HPDE6-E6E7 (cell line): Measurements from ENCODE around the gene FXYD4.
A peak's percentile ranks its signal among the peaks of the same experiment; 100 is the strongest.

ENCODE experiments used
- DNase-seq: peaks from one replicate; pipeline ENCODE4 v3.0.0; 2011; ENCODE audit warnings: missing footprints; ENCODE audit errors: extremely low spot score

Gene FXYD4

GRCh38 chr10:43396061-43396927, 24.9 kb downstream of the FXYD4 start:
- DNase-seq, result no peak

DNA sequence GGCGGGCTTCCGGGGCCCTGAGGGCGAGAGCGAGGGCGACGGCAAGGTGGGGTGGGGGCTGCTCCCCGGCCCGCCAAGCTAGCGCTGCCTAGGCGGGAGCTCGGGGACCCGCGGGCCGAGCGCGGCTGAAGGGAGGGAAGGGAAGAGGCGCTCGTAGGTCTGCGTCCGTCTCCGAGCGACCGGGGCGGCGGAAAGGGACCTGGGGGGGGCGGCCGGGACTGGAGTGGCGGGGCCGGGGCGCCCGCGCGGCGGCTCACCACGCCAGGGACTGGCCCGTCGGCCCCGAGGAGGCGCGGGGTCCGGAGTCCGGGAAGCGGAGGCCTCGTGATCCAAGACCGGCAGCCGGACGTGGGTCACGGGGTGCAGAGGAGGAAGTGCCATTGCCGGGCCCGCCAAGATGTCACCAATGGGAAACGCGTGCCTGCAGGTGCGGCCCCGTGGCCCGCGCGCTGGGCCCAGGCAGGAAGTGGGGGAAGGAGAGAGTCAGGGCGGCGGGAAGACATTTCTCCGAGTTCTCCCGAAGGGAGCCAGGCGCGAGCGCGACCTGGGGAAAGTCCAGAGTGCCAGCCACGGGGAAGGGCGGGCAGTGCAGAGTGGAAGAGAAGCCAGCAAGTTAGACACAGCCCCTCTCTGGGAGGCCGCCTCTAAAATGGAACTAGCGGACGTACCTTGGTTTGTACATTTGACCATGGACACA, 25.6 kb downstream of the FXYD4 start:
- DNase-seq, result peak; percentile 77

GRCh38 chr10:43398939-43399319, 27.5 kb downstream of the FXYD4 start:
- no peak for DNase-seq

DNA sequence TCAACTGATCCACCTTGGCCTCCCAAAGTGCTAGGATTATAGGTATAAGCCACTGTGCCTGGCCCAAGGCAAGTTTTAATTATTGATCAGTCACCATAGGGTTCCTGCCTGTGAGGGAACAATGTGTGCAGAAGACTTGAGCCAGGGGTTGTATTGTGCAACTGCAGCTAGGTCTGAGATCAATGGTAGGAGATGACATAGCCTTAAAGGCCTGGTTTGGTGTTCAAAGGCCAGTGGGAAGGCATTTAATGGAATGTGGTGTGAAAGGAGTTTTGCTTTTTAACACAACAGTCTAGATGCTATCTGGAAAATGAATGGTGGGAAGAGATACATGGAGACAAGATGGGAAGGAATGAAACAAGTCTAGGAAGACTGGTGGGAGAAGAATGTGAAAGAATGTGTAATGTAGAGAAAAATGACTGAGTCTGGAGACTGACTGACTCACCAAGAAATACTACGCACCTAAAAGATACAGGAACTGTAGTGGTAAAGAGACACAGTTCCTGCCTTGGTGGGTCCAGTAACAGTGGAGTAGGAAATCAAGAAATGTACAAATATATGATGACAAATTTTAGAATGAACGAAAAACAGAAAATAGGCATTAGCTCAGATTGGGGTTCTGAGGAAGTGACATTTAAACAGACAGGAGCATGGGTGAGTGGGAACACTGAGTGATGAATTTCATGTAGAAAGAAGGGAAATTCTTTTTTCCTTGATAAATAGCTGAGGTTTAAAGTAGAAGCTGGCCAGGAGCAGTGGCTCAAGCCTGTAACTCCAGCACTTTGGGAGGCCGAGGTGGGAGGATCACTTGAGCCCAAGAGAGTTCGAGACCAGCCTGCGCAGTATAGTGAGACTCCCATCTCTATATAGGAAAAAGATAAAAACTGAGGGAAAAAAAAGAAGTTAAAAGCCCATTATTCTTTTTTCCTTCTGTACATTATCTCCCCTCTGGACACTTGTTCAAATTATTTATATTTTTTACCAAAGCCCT, 28.2 kb downstream of the FXYD4 start:
- DNase-seq, result no peak

- DNase-seq, result no peak
These were observed 30.2 kb downstream of the FXYD4 start for GRCh38 chr10:43401627-43402026.

- DNase-seq, result no peak
These were observed 30.7 kb downstream of the FXYD4 start for GRCh38 chr10:43402176-43402575.

DNA sequence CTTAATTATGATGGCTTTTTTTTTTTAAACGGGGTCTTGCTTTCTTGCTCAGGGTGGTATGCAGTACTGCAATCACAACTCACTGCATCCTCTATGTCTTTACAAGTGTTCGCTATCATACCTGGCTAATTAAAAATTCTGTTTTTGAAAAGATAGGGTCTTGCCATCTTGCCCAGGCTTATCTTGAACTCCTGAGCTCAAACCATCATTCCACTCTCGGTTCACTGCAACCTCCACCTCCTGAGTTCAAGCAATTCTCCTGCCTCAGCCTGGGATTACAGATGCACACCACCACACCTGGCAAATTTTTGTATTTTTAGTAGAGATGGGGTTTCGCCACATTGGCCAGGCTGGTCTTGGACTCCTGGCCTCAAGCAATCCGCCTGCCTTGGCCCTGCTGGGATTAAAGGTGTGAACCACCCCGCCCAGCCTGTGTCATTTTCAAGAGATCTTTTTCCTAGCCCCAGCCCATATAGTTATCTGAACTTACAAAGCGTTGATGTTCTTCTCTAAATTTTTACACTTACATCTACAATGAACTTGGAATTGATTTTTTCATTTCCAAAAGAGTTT, 31.5 kb downstream of the FXYD4 start:
- no peak for DNase-seq

DNA sequence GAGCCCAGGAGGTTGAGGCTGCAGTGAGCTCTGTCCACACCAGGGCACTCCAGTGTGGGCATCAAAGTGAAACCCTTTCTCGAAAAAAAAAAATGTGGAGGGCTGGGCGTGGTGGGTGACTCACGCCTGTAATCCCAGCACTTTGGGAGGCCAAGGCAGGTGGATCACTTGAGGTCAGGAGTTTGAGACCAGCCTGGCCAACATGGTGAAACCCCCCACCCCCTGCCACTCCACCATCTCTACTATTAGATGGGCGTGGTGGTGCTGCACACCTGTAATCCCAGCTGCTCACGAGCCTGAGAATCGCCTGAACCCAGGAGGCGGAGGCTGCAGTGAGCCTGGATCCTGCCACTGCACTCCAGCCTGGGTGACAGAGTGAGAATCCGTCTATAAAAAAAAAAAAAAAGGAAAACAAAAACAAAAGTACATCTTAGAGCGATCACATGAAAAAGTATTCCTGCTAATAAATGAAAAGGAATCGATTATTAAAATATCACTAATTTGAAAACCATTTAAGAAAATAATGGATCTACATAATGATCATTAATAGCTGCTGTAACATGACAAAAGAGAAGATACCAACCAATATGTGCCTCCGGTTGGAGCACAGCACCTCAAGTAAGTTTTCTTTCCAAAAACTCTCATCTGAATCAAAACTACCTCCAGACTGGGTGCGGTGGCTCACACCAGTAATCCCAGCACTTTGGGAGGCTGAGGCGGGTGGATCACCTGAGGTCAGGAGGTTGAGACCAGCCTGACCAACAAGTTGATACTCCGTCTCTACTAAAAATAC, 32.7 kb downstream of the FXYD4 start:
- DNase-seq, result no peak

DNA sequence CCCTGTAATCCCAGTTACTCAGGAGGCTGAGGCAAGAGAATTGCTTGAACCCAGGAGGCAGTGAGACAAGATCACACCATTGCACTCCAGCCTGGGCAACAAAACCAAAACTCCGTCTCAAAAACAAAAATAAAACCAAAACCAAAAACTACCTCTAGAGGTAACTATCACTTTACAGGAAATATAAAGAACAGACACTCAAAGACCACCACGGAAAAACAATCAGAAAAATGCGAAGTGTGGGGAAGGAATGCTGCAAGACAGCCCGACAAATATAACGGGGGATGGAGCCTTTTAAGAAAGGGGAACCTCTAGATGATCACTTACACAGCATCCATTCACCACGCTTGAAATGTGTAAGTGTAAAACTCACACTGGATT, 33.3 kb downstream of the FXYD4 start:
- DNase-seq, result no peak

DNA sequence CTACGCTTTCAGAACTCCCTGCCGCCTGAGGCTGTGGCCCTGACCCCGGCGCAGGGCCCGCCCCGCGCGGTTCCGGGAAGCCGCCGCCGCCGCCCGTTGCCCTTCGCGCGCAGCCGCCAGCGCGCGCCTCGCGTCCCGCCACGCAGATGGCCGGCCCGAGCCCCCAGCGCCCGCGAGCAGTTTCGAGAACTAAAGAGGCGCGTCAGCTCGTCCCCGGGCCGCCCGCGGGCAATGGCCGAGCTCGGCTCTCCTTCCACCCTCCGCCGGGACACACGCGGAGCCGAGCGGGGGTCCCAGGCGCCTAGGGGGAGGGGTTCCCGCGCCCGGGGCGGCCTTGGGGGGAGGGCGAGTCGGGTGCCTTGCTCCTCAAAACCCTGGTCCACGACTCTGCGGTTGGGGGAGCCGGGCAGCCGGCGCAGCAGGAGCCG, 35.7 kb downstream of the FXYD4 start:
- no peak for DNase-seq

DNA sequence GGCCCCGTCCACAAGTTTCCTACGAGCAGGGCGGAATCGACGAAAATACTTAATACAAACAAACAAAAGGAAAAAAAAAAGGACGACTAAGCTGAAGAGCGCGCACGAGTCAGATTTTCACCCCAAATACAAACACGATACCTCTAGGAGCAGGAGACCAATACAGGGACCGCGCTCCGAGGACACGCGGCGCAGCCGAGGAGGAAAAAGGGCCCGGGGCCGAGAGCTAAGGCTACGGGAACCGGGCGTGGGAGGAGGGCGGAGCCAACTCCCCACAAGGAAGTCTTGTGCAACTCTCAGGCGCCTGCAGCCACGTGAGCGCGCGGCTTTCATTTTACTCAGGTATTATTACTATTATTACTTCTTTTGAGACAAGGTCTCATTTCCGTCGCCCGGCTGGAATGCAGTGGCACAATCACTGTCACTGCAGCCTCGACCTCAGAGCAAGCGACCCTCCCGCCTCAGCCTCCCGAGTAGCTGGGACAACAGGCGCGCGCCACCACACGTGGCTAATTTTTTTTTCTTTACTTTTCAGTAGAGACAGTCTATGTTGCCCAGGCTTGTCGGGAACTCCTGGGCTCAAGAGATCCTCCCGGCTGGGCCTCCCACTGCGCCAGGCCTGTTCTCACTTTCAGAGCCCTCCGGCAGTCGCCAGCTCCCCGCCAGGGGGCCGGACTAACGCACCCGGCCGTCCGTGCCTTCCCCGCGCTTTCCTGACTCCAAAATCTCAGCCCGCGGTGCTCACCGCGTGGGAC, 36.3 kb downstream of the FXYD4 start:
- peak; percentile 76 for DNase-seq

GRCh38 chr10:43408331-43408709, 36.9 kb downstream of the FXYD4 start:
- no peak for DNase-seq

DNA sequence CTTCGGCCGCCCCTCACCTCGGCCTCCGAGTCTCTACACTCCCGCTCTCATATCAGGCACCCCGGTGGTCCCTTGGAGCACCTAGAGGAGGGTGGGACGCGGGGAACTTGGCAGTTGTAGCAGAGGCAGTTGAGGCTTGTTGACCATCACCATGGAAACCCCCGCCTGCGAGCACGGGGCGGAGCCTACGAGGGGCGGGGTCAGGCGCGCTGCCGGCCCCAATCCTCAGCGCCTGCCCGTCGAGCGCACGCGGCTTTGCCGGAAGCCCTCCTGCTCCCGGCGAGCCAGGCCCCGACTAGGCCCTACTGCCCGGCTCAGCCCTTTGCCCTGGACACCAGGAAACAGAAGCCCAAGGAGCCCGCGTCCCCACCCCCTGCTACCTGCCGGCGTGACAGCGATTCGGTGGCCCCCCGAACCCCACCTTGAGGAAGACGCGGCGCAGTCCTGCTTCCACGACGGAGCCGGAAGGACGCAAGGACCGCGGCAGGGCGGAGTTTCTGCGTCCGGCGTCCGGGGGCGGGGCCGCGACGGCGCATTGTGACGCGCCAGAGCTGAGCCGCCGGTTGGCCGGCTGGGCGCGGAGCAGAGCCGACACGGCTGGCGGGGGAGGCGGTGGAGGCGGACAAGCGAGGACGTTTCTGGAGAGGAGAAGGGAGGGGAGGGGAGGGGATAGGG, 37.4 kb downstream of the FXYD4 start, which contains the start of gene HNRNPF:
Gene HNRNPF, minus strand, starts transcription at position 477 of the 675 bp plus-strand sequence. CDS start 21,302 bp downstream, outside the sequence.
- DNase-seq, result peak; percentile 84

GRCh38 chr10:43409385-43410109, 38.1 kb downstream of the FXYD4 start:
- no peak for DNase-seq

DNA sequence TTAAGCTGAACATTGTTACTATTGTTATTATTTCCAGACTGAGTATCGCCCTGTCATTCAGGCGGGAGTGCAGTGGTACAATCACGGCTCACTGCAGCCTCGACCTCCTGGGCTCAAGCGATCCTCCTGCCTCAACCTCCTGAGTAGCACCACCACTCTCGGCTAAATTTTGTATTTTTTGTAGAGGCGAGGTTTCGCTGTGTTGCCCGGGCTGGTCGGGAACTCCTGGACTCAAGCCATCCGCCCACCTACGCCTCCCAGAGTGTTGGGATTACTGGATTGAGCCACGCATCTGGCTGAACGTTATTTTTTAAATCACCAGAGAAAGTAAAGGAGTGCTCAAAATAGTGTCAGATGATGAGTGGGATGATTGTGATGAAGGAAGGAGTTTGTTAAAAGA, 38.9 kb downstream of the FXYD4 start:
- no peak for DNase-seq

DNA sequence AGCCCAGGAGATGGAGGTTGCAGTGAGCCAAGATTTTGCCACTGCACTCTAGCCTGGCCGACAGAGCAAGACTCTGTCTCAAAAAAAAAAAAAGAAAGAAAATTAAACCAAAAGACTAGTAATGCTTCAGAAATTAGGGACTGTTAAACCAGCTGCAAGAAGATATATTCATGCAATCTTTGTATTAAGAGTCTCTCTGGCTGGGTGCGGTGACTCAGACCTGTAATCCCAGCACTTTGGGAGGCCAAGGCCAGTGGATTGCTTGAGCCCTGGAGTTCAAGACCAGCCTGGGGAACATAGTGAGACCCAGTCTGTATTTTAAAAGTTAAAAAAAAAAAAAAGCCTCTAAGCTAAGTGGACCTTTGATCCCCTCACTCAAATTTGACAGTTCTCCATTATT, 40.1 kb downstream of the FXYD4 start:
- no peak for DNase-seq

DNA sequence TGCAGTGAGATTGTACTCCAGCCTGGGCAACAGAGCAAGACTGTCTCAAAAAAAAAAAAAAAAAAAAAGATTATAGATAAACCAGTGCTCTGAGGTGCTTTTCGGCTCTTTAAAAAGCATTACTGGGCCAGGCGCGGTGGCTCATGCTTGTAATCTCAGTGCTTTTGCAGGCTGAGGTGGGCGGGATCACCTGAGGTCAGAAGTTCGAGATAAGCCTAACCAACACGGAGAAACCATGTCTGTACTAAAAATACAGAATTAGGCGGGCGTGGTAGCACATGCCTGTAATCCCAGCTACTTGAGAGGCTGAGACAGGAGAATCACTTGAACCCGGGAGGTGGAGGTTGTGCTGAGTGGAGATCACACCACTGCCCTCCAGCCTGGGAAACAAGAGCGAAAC, 44.1 kb downstream of the FXYD4 start:
- DNase-seq, result no peak

DNA sequence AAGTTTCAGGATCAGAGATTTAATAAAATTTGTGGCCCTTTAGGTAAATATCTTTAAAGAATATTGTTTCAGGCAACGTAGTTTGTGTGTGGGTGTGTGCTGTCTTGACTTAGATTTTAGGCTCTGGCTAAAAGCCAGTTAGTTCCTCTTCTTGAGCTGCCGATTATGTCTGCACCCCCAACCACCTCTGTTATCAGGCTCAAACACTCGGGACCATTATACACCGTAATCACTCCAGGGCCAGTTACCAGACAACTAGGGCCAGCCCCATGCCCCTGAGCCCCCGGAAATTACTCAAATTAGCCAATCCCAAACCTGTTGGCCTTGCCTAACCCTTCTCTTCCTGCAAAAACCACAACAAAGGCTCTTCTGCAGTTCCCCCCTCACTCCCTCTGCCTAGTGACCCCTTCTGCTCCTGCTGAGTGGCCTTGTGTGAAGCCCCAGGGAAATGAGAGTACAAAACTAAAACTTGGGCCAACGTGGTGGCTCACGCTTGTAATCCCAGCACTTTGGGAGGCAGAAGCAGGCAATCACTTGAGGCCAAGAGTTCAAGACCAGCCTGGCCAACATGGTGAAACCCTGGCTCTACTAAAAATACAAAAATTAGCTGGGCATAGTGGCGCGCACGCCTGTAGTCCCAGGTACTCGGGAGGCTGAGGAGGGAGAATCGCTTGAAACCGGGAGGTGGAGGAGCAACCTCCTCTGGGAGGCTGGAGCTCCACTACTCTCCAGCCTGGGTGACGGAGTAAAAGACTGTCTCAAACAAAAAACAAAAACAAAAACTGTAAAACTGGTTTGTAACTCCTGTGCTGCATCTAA, 46.7 kb downstream of the FXYD4 start:
- DNase-seq, result no peak
